Measurements from ENCODE around the gene CYFIP2.
A peak's percentile ranks its signal among the peaks of the same experiment; 100 is the strongest.
"Not testable (repeated sequence)": the region's sequence is repeated elsewhere in the genome, so short reads cannot be mapped to it uniquely, and the experiment has no call there.

Gene CYFIP2

DNA sequence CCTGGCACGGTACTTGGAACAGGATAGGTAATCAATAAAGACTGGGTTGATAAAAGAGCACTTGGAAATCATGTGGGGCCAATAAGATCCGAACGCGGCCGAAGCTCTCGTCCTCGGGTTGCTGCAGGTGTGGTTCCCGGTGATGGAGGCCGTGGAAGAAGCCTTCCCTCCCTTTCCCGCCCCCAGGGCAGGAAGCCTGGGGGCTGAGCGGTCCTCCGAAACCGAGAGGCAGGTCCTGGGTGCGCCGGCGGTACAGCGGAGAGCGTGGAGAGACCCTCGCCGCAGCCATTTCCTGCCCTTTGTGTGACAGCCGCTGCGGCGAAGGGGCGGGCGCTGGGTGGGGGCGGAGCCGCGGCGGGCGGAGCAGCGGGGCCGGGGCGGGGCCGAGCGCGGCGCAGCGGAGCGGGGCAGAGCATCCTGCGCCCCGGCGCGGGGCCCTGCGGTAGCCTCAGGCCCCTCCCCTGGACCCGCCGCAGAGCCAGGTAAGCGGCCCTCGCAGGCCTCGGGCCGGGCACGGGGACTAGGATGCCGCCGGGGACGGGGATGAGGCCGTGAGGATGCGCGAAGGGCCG lies at the start of gene CYFIP2:
TSS of gene CYFIP2 (plus strand) at position 410 of the 572 bp plus-strand sequence. CDS start 19,239 bp downstream, outside the sequence.
- DNase-seq, result peak; percentile 66

DNA sequence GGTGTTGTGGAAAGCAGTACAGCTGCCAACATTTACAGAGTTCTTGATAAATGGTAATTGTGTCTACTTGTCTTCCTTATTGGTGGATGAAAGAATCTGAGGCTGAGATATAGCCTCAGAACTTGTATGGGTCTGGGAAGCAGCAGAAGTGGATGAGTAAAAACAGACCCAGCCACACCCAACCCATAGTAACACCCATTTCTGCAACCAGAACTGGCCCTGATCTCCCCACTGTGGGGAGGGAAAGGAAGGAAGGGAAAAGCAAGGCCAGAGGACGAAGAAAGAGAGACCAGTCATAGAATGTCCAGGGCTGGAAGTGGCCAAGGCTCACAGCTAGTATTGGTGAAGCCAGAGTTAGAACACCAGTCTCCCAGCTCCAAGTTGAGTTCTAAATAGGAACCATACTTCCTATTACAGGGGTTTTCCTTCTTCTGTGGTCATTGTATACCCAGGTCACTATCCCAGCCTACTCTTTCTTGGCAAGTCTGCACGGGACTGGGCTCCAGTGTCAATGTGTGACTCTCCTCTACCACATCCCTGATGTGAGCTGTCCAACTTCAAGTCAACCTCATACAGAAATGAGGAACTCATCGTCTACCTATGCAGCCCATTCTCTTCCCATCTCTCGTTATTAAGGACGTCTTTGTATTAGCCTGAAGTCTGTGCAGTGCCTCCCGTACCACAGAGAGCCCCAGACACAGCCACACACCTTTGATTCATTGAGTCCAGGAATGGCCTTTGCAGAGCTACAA lies 49.4 kb upstream of the CYFIP2 start:
- no peak for DNase-seq

DNA sequence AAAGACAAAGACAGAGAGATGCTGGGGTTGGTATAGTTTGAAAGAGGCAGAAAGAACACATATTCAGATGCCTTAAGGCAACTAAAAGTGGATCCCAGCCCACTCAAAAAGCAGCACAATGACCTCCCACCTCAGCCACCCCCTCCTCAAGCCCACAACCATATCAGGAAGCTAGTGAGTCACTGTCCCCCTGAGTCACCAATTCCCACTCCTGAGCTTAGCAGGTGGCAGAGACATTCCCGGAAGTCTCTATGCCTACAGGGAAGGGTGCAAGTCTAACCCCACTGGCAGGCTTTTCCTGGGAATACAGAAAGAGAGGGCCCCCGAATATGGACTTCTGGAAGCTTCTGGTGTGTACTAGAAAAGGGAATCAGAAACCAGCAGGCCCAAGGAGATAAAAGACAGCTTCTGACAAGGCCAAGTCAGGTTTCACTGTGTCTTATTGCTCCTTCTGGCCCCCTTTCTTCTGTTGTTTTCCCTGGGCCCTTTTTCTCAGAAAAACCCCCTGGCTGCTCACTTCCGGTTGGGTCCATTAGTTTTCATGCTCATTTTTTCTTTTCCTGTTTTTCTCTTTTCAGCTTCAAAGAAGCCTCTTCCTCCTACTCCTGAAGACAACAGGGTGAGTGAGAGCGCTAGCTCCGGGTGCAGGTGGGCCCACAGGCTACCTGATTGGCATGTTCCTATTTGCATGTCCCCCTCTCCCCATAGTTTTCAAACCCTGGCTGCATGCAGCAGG lies 48.5 kb upstream of the CYFIP2 start:
- DNase-seq, result no peak

DNA sequence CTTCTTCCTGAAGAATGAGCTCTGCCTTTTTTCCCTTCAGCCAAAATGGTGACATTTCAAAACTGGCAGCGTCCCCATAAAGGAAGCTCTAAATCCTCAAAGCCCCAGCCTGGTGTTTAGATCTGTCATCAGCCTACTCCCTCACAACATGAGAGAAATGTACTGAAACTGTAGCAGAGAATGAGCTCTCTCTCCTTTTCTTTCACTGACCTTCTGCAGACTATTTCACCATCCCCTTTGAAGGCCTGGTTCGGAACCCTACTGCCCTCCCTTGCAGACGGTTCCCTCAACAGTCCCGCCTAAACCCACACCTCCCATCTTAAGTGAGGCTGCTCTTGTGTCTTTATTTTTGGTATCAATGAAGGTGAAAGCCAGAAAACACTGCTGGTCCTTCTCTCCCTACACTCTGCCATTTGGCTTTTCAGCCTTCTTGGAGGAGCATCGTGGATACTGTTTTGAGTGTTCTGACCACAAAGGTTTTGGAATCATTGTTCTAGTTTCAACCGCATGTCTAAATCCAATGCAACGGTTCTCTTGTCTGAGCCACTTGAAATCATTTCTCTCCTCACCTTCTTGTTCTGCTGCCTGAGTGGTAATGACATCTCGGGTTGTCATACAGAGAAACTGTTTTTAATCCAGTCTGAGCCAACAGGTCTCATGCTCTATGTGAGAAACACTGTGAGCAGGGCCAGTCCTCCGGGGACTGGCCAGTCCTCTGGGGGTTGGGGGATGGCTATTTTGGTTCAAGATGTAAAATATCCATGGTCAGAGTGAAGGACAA lies 46.2 kb upstream of the CYFIP2 start:
- no peak for DNase-seq

DNA sequence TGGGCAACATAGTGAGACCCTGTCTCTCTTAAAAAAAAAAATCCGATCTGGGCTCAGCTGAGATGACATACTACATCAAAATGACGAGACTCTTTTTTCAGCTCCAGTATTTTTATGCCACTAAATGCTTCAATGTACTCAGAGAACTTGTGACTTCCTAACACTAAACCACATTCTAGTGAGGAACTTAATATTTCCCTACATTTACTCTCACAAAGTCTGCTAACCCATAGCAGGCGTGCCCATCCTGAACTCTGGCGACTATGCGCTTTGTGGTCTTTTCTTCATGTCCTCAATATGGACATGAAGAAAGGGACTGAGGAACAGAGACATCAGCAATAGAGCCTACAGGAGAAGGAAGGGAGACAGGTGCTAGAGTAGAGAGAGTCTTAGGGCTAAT lies 44.0 kb upstream of the CYFIP2 start:
- no peak for DNase-seq

DNA sequence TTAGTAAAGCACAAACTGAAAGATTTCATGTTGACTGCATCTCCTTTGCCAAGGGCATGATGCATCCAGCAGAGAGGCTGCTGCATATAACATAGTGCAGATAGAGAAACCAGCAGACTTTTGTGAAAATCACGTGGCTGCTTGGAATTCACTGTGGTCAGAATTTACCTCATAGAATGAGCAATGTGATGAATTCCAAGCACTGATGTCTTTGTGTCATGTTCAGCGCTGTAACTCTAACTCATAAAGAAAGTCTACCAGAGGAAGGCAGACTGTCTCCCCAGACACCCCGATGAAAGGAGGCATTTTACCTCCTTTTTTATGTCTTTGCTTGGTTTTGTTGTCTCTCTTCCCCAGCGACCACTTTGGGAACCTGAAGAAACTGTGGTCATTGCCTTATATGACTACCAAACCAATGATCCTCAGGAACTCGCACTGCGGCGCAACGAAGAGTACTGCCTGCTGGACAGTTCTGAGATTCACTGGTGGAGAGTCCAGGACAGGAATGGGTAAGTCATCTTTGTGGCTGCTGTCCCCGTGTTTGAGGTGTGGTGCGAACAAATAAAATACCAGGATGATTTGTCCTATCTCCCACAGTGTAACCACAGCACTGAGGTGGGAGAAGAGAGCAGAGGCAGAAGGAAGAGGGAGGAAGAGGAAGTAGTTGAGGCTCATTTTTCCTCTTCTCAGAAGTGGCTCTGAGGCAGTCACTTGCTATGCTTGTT lies 43.3 kb upstream of the CYFIP2 start:
- no peak for DNase-seq

DNA sequence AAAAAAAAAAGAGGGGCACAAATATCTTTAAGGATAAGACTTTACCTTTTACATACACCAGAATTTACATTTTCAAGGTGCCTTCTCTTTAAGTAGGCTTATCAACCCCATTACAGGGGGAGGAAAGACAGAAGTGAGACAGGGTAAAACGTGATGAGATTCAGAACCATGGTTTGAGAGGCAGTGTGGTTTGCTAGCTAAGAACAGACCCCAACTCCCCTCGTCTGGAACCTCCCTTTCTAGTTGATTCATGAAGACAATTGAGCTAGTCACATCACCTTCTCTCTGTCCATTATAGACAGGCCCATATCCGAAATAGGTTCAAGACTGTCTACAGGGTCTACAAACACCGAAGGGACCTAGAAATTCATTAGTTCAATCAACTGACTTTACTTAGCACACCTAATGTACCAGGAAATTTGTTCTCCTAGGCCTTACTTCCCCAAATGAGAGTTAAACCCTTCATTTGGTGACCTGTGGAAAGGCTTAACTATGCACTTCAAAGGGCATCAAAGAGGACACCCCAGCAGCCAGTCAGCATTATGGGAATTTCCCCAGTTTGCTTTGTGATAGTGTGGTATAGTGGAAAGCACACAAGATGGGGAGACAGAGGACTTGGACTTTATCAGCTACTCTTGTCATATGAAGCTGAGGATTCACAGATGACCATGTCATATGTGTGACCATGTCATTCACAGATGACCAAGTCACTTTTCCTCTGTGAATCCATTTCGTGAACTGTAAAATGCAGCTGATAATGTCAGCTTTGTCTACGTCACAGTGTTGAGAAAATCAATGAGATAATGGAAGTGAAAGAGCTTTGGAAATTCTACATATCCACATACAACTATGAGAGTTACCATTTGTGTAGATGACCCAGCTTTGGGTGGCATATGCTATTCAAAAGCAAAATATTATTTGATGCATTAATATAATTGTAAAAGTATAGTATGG lies 40.2 kb upstream of the CYFIP2 start:
- no peak for DNase-seq

DNA sequence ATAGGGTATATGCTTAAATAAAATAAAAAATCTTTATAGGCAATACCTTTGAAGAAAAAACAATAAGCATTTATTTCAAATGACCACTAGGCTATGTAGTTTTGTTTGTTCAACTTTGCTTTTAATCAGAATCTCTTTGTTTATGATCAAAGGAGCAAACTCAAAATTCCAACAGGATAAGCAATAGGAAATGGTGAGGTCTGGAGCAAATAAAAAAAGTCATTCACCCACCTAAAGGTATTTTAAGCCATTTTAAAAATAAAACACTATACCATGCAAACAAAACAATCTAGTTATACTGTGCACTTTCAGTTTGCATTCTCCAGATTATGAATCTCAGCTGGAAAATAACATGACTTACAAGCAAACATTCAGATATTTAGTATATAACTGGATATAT lies 35.3 kb upstream of the CYFIP2 start:
- no peak for DNase-seq

DNA sequence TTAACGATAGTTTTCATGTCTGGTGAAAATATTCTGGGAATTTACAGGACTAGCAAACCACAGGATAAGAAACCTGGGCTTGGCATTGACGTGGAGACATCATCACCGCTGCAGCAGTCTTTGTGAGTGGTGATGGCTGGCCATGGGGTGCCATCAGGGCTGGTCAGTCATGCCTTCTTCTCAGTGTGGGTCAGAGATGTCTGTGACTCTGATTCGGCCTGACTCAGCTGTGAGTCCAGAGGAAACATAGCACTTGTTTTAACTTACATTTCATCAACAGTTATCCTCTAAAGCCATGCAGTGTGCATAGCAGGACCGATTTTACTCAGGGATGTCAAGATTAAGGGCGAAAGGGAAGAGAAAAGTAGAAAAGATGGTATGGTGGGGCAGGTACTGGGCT lies 33.2 kb upstream of the CYFIP2 start:
- no peak for DNase-seq

DNA sequence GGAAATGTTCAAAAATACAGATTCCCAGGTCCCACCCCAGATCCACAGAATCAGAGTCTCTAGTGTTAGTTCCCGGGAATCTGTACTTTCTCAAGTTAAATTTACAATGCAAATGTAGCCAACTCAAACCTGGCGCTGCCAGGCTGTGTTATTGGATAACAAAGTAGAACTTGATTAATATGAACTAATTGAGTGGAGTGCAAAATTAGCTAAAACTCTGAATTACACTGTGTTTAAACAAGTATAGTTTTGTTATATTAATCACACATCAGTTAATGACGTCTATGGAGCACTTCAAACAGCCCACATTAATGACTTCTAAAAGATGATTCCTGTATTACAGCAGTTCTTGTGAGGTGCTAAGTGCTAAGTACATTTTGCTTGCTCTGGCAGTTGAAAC lies 32.4 kb upstream of the CYFIP2 start:
- DNase-seq, result no peak

DNA sequence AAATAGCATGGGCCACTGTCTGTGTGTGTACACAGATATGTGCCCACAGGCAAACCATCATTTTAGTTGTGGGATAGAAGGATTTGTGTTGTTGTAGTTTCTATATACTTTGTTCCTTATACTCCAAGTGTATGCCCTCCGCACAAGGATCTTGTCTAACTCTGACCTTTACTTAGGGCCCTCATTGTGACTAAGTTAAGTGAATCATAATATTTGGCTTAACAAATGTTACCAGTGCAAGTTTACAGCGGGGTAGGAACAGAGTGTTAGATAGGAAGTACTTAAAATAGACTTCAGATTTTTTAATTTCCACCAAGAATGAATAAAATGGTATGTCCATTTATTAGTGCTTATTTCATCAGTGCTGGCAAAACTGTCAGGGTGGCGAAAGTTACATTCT lies 29.5 kb upstream of the CYFIP2 start:
- DNase-seq, result no peak

DNA sequence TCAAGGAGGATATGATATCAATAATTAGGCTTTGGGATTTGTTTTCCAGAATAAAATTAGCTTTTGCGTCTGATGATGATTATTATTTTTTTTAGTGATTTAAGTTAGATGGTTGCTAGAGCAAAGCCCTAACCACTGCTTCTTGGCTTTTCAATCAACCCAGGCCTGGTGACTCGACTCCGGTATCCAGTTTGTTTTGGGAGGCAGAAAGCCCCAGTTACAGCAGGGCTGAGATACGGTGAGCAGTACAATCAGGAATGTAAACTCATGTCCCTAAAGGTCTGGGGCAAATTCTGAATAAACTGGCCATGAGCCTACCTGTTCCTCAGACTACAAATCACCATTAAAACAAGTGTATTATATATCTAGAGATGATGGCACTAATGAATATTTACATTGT lies 24.4 kb upstream of the CYFIP2 start:
- DNase-seq, result no peak

DNA sequence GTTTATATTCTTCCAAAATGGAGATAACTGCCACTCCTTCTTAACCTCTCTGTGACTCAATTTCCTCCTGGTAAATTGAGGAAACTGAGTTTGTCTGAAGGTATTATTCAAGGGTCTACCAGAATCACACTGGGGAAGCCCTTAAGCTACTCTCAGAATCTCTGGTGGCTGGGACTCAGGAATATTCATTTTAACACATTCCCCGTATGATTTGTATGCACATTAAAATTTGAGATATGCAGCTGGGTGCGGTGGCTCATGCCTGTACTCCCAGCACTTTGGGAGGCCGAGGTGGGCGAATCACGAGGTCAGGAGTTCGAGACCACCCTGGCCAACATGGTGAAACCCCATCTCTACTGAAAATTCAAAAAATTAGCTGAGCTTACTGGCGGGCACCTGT lies 21.2 kb upstream of the CYFIP2 start:
- not testable (repeated sequence) for DNase-seq

DNA sequence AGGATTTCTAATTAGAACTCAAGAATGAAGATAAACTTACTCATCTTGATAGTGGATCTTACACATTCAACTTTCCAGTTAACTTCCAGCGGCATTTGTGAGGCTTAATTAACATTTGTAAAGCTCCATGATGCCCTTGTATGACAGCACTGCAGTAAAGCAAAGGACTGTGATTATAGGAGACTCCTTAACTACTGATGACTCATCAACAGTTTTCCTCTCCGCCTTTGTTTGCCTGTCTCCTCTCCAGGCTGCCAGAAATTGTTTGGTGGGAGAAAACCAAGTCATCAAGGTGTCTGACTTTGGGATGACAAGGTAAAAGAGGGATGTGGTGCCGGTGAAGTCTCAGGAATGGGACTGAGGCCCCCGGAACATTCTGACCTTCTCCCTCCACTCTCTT lies 20.4 kb upstream of the CYFIP2 start:
- no peak for DNase-seq

DNA sequence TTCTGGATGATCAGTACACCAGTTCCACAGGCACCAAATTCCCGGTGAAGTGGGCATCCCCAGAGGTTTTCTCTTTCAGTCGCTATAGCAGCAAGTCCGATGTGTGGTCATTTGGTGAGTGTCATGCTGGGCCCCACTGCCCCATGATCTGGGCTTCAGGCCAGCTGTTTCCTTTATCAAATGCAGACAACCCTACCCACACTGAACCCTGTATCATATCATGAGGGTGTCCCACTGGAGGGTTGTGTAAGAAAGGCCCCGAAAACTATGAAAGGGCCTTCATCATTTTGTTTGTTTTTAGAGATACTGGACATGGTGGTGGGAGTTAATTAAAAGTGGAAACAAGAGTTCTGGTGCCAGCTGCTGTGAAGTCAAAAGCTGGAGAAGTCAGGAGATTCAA lies 20.0 kb upstream of the CYFIP2 start:
- no peak for DNase-seq

DNA sequence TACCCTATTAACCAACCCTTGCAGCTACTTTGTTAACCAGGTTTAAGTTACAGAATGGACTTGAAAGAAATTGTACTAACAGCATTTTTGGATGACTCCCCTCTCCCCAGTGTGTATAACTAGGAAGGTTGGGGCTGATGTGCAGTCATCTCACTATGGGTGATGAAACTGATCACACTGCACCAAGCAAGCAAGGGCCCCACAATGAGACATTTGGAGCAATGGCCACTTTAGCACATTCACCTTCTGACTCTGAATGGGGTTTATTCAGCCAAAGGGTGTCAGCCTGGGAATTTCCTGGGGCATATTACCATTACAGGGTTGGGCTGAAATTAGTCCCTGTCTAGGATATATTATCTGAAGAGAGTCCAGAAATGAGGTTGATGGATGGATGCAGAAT lies 18.7 kb upstream of the CYFIP2 start:
- no peak for DNase-seq

DNA sequence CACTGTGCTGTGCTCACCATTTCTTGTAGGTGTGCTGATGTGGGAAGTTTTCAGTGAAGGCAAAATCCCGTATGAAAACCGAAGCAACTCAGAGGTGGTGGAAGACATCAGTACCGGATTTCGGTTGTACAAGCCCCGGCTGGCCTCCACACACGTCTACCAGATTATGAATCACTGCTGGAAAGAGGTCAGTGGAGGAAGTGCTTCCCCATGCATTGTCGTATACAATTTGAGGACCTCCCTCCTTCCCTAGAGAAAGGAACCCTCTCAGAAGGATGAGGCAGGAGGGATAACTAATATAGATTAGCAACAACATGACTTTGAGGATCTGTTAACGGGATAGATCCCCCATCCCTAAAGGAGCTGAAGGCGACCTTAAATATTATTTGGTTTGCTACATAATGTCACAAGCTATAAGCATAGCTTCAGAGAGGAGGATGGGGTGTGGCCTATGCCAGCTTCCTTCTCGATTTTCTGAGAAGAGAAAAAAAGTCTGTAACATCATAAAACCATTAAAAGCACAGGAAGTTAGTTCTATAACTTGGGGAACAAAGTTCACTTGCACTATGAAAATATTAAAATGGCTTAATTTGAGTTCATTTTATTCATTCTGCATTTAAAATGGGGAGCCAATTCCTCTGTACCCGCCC lies 17.0 kb upstream of the CYFIP2 start:
- DNase-seq, result no peak

DNA sequence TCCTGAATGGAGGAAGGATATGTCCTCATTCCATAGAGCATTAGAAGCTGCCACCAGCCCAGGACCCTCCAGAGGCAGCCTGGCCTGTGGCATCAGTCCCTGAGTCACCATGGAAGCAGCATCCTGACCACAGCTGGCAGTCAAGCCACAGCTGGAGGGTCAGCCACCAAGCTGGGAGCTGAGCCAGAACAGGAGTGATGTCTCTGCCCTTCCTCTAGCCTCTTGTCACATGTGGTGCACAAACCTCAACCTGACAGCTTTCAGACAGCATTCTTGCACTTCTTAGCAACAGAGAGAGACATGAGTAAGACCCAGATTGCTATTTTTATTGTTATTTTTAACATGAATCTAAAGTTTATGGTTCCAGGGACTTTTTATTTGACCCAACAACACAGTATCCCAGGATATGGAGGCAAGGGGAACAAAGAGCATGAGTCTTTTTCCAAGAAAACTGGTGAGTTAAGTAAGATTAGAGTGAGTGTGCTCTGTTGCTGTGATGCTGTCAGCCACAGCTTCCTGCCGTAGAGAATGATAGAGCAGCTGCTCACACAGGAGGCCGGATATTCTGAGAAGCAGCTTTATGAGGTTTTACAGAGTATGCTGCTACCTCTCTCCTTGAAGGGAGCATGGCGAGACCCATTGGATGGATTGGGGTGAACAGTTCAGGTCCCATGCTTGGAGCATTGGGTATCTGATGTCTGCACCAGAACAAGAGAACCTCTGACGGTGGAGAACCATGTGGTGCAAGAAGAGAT lies 13.0 kb upstream of the CYFIP2 start:
- no peak for DNase-seq

DNA sequence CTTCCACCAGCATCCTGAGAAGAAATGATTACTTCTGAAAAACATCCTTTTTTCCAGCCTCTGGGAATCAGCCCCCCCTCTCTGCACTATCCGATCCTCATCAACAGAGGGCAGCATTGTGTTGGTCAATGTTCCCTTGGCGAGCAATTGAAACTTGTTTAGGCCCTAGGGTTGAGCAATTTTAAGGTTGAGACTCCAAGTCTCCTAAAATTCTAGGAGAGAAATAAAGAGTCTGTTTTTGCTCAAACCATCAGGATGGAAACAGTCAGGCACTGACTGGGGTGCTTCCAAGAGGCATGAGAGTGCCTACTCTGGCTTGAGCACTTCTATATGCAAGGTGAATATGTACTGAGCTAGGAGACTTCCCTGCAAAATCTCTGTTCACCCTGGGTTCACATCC lies 12.4 kb upstream of the CYFIP2 start:
- no peak for DNase-seq

DNA sequence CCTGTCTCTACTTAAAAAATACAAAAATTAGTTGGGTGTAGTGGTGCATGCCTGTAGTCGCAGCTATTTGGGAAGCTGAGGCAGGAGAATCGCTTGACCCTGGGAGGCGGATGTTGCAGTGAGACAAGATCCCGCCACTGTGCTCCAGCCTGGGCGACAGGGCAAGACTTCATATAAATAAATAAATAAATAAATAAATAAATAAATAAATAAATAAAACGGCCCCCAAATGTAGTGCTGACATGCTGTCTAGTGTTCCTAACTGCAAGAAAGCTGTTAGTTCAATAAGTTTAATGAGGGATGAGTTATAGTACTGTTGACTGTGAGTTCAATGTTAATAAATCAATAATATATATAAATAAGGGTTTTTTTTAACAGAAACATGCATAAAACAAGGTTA lies 7.5 kb upstream of the CYFIP2 start:
- DNase-seq, result no peak
